NB4 (cell line): ENCODE data around the gene ABCC3.

ENCODE experiments used
- DNase-seq: peaks from one replicate; pipeline ENCODE4 v3.0.0; 2010; ENCODE audit warnings: low read depth
- H3K4me3 ChIP-seq: one replicate; pipeline ENCODE4 v1.5.1; 2011; ENCODE audit warnings: mild to moderate bottlenecking, low read depth, low read length, moderate library complexity
- MYC ChIP-seq: IDR thresholded peaks from 2 replicates; pipeline ENCODE4 v1.6.1; 2011; ENCODE audit warnings: low read depth, low read length
- POLR2A ChIP-seq: IDR thresholded peaks from 2 replicates; pipeline ENCODE4 v1.6.1; 2011; ENCODE audit warnings: mild to moderate bottlenecking; ENCODE audit not compliant: insufficient read length; ENCODE audit errors: extremely low read depth
- TF ChIP-seq, protein P1 (sequence below): IDR thresholded peaks from 2 replicates; pipeline ENCODE4 v1.6.1; 2011; ENCODE audit warnings: low read depth, low read length
- TF ChIP-seq, protein P2 (sequence below): IDR thresholded peaks from one replicate; pipeline ENCODE4 v1.5.1; 2012; ENCODE audit warnings: low read depth, low read length

Gene ABCC3

DNA sequence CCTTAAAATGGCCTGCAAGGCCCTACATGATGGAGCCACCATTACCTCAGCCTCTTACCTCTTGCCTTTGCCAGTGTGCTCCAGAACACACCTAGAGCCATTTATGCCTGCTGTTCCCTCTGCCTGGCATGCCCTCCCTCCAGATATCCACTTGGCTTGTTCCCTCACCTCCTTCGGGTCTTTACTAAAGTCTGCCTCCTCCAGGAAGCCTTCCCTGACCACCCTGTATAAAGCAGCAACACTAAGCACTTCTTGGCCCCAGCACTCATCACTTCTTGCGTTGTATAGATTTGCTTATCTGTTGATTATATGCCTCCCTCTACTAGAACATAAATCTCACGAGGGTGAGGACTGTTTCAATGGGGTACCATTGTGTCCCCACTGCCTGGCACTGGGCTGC, 47.8 kb downstream of the ABCC3 start:
- H3K4me3 ChIP-seq, result no peak overlapping the region

DNA sequence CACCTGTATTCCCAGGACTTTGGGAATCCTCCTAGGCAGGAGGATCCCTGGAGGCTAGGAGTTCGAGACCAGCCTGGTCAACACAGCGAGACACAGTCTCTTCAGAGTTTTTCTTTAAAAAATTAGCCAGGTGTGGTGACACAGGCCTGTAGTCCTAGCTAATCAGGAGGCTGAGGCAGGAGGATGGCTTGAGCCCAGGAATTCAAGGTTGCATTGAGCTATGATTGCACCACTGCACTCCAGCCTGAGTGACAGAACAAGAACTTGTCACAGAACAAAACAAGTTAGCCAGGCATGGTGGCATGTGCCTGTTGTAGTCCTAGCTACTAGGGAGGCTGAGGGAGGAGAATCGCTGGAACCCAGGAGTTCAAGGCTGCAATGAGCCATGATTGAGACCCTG, 48.3 kb downstream of the ABCC3 start:
- no peak overlapping the region for H3K4me3 ChIP-seq
- DNase-seq, result no peak
- TF ChIP-seq MYC (no peak), POLR2A (no peak)
- TF ChIP-seq, protein P1, sequence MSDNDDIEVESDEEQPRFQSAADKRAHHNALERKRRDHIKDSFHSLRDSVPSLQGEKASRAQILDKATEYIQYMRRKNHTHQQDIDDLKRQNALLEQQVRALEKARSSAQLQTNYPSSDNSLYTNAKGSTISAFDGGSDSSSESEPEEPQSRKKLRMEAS, result no peak
- TF ChIP-seq, protein P2, sequence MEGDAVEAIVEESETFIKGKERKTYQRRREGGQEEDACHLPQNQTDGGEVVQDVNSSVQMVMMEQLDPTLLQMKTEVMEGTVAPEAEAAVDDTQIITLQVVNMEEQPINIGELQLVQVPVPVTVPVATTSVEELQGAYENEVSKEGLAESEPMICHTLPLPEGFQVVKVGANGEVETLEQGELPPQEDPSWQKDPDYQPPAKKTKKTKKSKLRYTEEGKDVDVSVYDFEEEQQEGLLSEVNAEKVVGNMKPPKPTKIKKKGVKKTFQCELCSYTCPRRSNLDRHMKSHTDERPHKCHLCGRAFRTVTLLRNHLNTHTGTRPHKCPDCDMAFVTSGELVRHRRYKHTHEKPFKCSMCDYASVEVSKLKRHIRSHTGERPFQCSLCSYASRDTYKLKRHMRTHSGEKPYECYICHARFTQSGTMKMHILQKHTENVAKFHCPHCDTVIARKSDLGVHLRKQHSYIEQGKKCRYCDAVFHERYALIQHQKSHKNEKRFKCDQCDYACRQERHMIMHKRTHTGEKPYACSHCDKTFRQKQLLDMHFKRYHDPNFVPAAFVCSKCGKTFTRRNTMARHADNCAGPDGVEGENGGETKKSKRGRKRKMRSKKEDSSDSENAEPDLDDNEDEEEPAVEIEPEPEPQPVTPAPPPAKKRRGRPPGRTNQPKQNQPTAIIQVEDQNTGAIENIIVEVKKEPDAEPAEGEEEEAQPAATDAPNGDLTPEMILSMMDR, result no peak

More for the DNA sequence above, 47.8 kb downstream of the ABCC3 start:
- DNase-seq, result no peak
- TF ChIP-seq, protein P1, result no peak
- TF ChIP-seq POLR2A (no peak), MYC (no peak)
- TF ChIP-seq, protein P2, result no peak

DNA sequence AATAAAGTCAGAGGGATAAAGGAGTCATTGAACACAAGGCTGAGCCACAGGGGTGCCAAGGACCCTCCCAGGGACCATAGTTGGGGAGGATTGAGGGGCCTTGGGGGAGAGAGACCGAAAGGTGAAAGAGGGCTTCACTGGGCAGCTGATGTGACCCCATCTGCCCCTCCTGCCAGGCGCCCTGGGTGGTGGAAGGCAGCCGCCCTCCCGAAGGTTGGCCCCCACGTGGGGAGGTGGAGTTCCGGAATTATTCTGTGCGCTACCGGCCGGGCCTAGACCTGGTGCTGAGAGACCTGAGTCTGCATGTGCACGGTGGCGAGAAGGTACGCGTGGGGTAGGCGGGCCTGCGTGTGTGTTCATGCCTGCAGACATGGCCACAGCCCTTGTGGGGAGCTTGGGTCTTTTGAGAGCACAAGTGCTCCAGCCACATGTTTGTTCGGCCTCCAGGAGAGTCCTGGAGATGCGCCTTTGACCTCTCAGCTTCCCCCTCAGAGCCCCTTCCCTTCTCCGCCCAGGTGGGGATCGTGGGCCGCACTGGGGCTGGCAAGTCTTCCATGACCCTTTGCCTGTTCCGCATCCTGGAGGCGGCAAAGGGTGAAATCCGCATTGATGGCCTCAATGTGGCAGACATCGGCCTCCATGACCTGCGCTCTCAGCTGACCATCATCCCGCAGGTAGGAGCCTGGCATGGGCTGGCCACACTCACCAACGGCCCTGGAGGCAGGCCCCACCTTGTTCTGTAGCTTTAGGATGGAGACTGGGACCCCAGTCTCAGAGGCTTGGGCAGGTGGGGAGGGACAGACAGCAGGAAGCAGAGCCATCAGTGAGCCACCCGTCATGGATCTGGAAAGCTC, 49.0 kb downstream of the ABCC3 start:
- no peak for TF ChIP-seq POLR2A
- TF ChIP-seq, protein P2, result no peak
- no peak for TF ChIP-seq MYC
- TF ChIP-seq, protein P1, result no peak
- DNase-seq, result no peak

DNA sequence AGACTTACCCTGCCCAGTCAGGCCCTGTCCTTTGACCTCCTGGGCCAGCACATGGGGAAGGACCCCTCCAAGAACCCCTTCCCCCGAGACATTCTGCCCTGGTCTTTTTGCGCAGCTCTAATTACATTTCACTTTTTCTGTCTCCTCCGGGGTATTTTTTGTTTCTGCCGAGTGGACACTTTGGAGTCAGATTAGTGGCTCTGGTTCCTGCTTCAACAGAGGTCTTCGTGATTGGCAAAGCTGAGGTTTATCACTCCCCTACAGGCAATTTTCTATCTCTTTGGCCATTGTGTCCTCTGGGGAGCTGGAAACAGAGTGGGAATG, 49.6 kb downstream of the ABCC3 start:
- TF ChIP-seq MYC, result no peak
- TF ChIP-seq, protein P2, result no peak
- TF ChIP-seq POLR2A, result no peak
- TF ChIP-seq, protein P1, result no peak
- no peak for DNase-seq
- no peak overlapping the region for H3K4me3 ChIP-seq

More for the DNA sequence above, 49.0 kb downstream of the ABCC3 start:
- H3K4me3 ChIP-seq, result no peak overlapping the region

DNA sequence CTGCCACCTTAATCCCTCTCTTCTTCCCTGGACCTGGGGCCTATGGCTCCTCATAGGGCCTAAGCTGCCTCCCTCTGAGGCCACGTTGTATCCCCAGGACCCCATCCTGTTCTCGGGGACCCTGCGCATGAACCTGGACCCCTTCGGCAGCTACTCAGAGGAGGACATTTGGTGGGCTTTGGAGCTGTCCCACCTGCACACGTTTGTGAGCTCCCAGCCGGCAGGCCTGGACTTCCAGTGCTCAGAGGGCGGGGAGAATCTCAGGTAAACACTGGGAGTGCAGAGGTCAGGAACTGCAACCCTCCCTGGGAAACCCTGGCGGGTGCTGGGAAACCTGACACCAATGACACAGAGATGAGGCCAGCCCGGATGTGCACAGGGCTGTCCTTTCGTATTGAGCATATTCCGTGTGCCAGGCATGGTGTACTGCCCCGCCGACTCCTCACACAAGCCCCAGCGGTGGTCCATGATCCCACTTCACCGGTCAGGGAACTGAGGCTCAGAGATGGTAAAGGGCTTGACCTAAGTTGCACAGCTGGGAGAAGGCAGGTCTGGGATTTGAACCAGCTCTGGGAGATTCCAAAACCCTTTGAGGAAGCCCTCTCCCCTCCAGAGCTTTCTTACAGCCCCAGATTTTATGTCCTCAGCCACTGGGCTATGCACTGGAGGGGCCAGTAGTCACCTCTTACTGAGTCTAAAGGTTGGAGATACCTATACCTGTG, 50.1 kb downstream of the ABCC3 start:
- H3K4me3 ChIP-seq, result no peak overlapping the region
- DNase-seq, result no peak
- no peak for TF ChIP-seq MYC
- TF ChIP-seq, protein P2, result no peak
- TF ChIP-seq, protein P1, result no peak
- TF ChIP-seq POLR2A, result no peak
